Caki2 (cell line): Measurements from ENCODE around the gene DENND2D. TPM values are rescaled to one million over a fixed set of nuclear protein-coding genes. Genes with fewer than 3 reads are reported as not detected.

Experiments
- DNase-seq: peaks from one replicate; pipeline ENCODE4 v3.0.0-alpha.2; 2015; ENCODE audit warnings: low read depth
- in situ Hi-C: cut with HindIII; loops from 2 replicates; pipeline ENCODE4 v1.10.0; 2016; ENCODE audit warnings: low sequenced_read_pairs, low pct_unique_long_range_greater_than_20kb, mixed read lengths
- total RNA-seq: library from RNA; depleted of rRNA; stranded (reverse); fragments of >200 nt; shearing (Covaris generic); gene quantifications from 2 replicates; pipeline ENCODE4 v1.2.3, GENCODE V29; 2014; ENCODE audit warnings: low replicate concordance; rRNA removed

The DENND2D gene
- total RNA-seq, 1 experiment from 2014 or later, result 17.1 TPM

DNA sequence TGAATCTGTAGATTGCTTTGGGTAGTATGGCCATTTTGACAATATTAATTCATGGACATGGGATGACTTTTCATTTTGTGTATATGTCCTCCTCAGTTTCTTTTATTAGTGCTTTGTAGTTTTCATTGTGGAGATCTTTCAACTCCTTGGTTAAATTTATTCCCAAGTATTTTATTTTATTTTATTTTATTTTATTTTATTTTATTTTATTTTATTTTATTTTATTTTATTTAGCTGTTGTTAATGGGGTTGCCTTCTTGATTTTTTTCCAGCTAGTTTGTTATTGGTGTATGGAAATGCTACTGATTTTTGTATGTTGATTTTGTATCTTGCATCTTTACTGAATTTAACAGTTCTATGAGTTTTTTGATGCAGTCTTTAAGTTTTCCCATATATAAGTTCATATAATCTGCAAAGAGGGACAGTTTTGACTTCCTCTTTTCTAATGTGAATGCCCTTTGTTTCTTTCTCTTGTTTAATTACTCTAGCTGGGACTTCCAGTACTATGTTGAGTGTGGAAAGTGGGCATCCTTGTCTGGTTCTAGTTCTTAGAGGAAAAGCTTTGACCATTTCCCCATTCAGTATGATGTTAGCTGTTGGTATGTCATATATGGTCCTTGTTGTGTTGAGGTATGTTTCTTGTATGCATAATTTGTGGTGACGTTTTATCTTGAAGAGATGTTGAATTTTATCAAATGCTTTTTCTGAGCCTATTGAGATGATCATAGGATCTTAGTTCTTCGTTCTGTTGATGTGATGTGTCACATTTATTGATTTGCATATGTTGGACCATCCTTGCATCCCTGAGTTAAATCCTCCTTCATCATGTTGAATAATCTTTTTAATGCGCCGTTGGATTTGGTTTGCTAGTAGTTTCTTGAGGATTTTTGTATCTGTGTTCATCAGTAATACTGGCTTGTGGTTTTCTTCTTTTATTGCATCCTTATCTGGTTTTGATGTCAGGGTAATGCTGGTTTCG lies 46.1 kb downstream of the DENND2D start:
- DNase-seq, result no peak
- in situ Hi-C loops, result no loop called here

DNA sequence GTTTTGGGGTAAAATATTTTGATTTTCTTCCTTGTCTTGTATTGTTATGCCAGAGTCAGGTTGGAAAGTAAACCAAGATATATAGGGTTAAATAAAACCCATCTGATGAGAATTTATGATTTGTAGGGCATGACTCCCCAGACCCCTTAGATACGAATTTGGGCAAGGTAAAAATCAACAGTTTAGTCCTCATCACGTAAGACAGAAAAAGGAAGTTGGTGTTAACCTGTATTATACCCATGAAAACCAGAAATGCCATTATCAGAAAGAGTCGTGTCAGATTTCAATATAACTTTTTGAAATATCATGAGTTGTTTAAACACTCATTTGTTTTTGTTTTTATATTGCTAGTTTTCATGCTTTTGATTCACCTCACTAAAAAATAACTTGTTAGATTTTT lies 48.6 kb downstream of the DENND2D start:
- in situ Hi-C loops, result no loop called here
- DNase-seq, result no peak

DNA sequence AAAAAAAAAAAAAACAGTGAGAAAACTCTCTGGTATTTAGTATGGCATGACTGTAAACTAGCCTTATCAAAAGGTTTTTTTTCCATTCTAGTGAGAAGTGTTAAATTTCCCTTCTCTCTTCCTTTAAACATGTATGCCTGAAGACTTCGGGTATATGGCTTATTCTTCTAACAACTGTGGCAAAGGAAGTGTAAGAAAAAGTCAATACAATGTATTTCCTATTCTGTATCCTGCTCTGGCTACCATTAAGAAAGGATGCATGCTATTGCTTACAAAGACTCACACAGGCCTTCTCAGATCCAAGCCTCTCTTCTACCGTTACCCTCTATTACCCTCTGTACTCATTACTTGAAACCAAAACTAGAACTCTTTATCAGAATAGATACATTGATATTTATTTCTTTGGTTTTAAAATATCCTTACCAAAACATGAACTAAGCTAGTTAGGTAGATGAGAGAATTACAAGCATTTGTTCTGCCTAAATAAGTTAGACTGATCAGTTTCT lies 52.0 kb downstream of the DENND2D start:
- in situ Hi-C loops, result no loop called here
- DNase-seq, result no peak

DNA sequence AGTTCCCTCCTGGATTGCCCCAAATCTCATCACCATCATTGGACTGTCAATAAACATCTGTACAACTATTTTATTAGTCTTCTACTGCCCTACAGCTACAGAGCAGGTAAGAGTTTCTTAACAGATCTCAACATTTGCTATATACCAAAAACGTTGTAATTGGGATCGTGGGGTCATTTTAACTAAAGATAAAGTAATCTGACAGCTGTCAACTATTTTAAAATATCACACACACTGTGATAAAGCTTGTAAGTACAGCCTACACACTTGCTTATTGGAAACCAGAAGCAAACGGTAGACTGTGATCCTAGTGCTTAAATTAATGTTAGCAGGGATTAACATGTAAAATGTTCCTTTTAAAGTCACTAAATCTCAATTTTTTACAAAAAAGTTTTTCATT lies 52.5 kb downstream of the DENND2D start:
- in situ Hi-C loops, result no loop called here

DNA sequence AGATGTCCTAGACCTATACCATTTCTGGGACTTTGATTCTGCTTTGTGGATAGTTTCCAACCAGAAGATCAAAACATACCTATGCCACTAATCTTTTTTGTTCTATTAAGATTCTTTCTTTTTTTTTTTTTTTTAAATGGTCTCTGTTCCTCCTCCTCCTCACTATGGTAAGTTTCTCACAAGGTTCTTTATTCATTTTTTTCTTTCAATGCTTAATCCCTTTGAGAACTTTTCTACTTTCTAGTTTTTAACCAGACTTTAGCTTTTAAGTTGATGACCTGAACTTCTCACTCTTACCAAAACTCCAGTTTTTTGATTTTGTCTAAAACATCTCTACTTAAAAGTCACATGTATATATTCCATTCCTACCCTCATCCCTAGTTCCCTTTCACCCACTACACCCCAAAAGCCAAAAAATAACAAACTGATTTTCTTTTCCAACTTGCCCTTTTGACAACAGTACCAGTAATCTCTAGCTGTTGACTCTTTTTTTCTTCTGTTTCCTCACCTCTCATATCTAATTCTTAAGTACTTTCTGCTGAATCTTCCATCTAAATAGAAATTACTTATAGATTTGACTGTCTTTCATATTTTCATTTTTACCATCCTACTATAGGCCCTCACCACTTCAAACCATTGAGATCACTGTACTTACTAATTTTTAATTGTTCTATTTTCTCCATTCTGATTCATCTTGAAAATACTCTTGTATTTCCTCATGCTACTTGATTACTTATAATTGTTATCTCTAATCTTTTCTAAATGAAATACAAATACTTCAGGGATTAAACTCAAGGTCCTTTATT lies 54.3 kb downstream of the DENND2D start:
- no peak for DNase-seq
- in situ Hi-C loops, result no loop called here

More for the DNA sequence above, 52.5 kb downstream of the DENND2D start:
- DNase-seq, result no peak

DNA sequence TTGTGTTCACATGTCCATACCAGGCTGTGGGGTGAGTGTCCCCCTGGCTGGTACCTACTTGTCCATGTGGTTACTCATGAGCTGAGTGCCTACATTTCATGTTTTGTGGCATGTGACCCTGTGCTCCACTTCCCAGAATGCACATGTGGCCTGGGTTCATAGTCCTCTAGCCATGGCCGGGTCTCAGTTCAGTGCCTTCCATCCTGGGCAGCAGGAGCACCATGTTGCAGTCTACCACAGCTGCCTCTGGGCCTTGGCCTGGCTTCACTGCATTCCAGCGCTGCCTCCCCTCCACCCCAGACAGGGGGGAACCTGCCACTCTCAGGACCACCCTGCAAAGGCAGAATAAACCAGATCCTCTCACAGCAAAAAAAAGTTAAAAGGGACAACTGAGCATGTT lies 54.9 kb downstream of the DENND2D start:
- in situ Hi-C loops, result no loop called here
- DNase-seq, result no peak

DNA sequence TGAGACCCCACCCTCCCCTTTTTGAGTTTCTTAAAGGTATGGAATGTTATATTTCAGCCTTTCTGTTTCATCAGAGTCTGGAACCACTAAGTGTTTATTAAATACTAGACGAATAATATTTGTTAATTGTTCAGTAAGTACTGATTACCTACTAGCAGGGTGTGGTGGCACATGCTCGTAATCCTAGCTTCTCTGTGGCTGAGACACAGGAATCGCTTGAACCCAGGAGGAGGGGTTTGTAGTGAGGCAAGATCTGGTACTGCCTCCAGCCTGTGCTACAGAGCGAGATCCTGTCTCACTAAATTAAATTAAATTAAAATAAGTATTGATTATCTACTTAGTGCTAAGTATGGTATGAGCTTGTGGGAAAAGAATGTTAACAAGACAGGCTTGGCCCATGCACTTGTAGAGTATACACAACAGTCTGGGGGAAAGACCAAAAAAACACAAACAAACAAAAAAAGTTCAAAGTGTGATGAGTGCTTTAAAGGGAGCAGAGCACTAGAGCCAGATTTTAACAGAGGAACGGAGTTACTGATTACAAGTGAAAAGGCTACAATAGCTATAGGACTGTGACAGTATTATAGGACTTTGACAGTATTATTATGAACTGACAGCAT lies 58.0 kb downstream of the DENND2D start:
- in situ Hi-C loops, result no loop called here

DNA sequence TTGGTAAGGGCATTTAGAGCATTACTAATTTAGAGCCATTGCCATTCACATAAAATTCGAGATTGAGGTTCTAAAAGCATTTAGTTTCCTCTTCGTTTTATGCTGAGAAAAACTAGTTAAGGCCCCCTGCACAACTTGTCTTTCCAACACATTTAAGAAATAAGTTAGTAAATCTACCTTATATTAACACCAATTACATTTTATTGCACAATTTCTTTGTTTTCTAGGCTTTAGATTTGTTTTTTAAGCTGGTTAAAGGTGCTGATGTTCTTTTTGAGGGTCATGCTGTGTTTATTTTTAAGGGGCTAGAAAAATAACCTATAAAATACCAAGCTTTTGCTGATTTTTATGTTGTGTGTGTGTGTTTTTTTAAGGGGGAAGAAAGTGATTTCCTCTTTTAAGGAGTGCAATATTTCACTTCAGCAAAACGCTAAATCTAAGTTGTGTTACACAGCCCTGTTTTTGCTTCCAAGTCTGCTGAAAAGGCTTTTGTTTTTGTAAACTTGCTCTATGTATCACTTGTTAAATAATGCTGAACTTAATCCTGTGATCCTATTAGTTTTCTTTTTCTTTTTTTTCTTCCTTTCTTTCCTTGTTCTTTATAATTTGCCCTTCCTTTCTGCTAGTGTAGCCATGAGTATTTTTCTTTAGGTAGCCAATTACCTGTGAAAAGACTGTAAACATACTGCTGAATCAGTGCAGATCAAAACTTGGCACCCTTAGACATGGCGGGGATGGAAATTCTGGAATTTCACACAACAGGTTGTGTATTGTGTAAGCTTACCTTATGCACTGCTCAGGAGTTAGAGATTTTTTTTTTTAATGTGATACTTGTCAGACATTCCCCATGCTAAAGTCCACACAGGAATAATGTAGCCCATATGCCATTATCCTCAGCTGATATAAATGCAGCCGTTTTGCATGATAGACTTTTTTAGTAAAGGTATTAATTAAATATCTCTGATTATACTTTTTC lies 58.9 kb downstream of the DENND2D start:
- in situ Hi-C loops, result no loop called here
- DNase-seq, result no peak

More for the DNA sequence above, 58.0 kb downstream of the DENND2D start:
- no peak for DNase-seq

DNA sequence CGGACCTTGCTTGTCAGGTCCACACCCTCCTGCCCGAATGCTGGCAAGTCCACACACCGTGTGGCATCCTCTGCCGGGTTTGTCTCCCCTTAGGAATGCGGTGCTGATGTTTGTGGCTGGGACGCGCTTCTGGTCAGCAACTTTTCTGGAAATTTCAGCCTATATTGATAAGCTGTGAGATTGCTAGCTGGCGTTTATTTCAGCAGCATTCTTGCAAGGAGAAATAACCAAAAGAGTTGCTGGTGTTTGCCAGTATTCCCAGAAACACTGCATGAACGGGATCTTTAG lies 59.8 kb downstream of the DENND2D start:
- no peak for DNase-seq
- in situ Hi-C loops, result no loop called here

DNA sequence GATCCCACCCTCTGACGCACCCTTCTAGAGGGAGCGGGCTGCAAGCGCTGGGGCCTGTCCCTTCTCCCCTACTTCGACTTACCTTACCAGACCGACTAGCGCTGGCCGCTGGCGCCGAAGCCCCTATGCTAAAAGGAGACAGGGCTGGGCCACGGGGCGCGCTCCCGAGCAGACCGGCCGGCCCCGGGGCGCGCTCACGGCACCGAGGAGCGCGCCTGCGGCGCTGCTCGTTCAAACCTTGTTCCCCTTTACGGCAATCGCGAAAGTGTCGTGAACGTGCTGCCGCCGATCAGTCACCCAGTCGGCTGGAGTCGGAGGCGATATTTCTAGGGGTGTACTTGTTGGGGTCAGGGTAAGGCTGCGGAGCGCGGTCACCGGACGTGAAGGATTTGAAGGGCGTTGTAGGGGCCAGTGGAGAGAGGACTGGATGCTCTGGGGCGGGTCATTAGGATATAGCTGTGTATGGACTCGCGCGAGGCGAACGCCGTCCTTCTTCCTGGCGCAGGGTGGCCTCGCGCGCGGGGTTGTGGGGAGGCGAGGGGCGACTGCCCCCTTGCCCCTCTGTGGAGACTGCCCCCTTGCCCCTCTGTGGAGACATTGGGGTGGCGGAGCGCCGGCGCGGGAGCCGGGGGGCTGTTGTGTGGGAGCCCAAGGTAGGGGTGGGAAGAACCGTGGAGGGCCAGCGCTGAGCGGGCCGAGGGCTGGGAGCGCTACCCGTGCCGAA lies 60.3 kb downstream of the DENND2D start, which contains the start of the genes CEPT1 and DRAM2:
Gene CEPT1 (plus strand): TSS at position 268 of the 724 bp plus-strand sequence. CDS start 7,492 bp downstream, outside the sequence.
Gene DRAM2 (minus strand): TSS at position 138 of the 724 bp plus-strand sequence. CDS start 8,539 bp downstream, outside the sequence.
- peak; percentile 87 for DNase-seq
- in situ Hi-C loops, result no loop called here

DNA sequence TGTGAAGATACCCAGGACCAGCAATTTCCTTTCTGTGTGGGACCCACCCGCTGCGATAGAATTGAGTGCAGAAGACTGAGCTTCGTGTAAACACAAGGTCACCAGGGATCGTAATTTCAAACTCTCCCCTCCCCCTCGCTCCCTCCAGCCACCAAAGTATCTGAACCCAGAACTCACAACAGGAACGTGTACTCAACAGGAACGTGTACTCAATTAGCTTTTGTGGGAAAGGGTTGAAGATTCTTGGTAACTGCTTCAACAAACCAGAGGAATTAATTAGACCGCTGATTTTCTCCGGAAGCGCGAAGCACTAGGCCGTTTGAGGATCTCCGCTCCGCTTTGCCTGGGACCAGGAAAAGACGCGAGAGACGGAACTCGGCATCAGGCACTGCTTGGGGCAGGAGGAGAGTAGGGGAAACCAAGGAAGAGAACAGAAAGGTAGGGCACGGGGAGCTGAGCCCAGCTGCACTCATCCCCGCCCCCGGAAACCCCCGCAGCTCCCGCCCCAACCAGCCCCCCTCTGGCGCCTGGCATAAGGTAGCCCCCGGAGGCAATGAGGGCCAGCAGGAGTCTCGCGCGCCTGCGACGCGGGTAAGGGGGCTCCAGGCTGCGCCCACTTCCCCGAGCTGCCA lies 61.0 kb downstream of the DENND2D start:
- in situ Hi-C loops, result no loop called here
- peak; percentile 30 for DNase-seq

Other genes starting within 250 kb of the DENND2D start
- gene LRIF1, start 236.7 kb downstream of the DENND2D start, total RNA-seq, result not detected in 2 replicates
- 36.8 and 60.6 TPM in 2 replicates for gene DRAM2, start 60.6 kb downstream of the DENND2D start, total RNA-seq
- 9.6 and 15.1 TPM in 2 replicates for gene CEPT1, start 60.4 kb downstream of the DENND2D start, total RNA-seq
- gene CHI3L2, start 27.1 kb upstream of the DENND2D start, total RNA-seq, result not detected in 2 replicates
- gene CHIA, start 90.2 kb upstream of the DENND2D start, total RNA-seq, result not detected in 2 replicates
- gene OVGP1, start 227.1 kb upstream of the DENND2D start, total RNA-seq, result 0.37 TPM in 1 of 2 replicates, not detected in the other
- 28.5 and 40.4 TPM in 2 replicates for gene WDR77, start 248.6 kb upstream of the DENND2D start, total RNA-seq
- 300 and 367 TPM in 2 replicates for gene ATP5PB, start 248.8 kb upstream of the DENND2D start, total RNA-seq